GM23338 (cell line): ENCODE measurements around the gene POLK. TPM values are rescaled to one million over a fixed set of nuclear protein-coding genes. Genes with fewer than 3 reads are reported as not detected.

Experiments used
- ATAC-seq: fragments of 200-7000 bp; cut with Tn5 transposase; 3 replicates; pipeline ENCODE4 v1.9.1; 2020
- DNase-seq: peaks from one replicate; pipeline ENCODE4 v3.0.0-alpha.2; 2015; ENCODE audit warnings: low spot score
- H2AFZ ChIP-seq: fragments of 200-600 bp; sonication (generic); 2 replicates; pipeline ENCODE4 v1.8.0; 2016; ENCODE audit warnings: antibody characterized with exemption, mild to moderate bottlenecking, moderate library complexity
- H3F3A ChIP-seq: fragments of 200-600 bp; sonication (generic); replicated peaks from 2 replicates; pipeline ENCODE4 v1.8.0; 2017; ENCODE audit warnings: antibody characterized with exemption, mixed run types, low read depth
- H3K27ac ChIP-seq: fragments of 200-600 bp; sonication (generic); 2 replicates; pipeline ENCODE4 v1.6.1; 2016; ENCODE audit warnings: low read depth
- H3K27me3 ChIP-seq: fragments of 200-600 bp; sonication (generic); 2 replicates; pipeline ENCODE4 v1.8.0; 2016; ENCODE audit warnings: mild to moderate bottlenecking, mixed run types, moderate library complexity; ENCODE audit not compliant: insufficient read depth
- H3K36me3 ChIP-seq: fragments of 200-600 bp; sonication (generic); 2 replicates; pipeline ENCODE4 v1.8.0; 2016; ENCODE audit warnings: mild to moderate bottlenecking; ENCODE audit not compliant: insufficient read depth
- H3K4me1 ChIP-seq: fragments of 200-600 bp; sonication (generic); 2 replicates; pipeline ENCODE4 v1.8.0; 2016; ENCODE audit warnings: mild to moderate bottlenecking, moderate library complexity; ENCODE audit not compliant: insufficient read depth
- H3K4me2 ChIP-seq: fragments of 200-600 bp; sonication (generic); 2 replicates; pipeline ENCODE4 v1.7.1; 2017; ENCODE audit warnings: mixed run types
- H3K4me3 ChIP-seq: fragments of 200-600 bp; sonication (generic); 2 replicates; pipeline ENCODE4 v1.6.1; 2016; ENCODE audit warnings: mixed run types
- H3K79me2 ChIP-seq: fragments of 200-600 bp; sonication (generic); replicated peaks from 2 replicates; pipeline ENCODE4 v1.8.0; 2017; ENCODE audit warnings: mild to moderate bottlenecking; ENCODE audit not compliant: insufficient read depth
- H3K9me2 ChIP-seq: fragments of 200-600 bp; sonication (generic); 2 replicates; pipeline ENCODE4 v1.8.0; 2017; ENCODE audit not compliant: insufficient read depth
- H4K20me1 ChIP-seq: fragments of 200-600 bp; sonication (generic); replicated peaks from 2 replicates; pipeline ENCODE4 v1.8.0; 2017; ENCODE audit warnings: mild to moderate bottlenecking; ENCODE audit not compliant: insufficient read depth
- H3K27ac Mint-ChIP-seq: 2 replicates; pipeline ENCODE4 v1.8.0; 2020; ENCODE audit warnings: inconsistent platforms, mild to moderate bottlenecking, moderate library complexity, mixed read lengths
- H3K27me3 Mint-ChIP-seq: 3 replicates; pipeline ENCODE4 v1.8.0; 2022; ENCODE audit warnings: low read depth, mild to moderate bottlenecking, moderate library complexity, mixed read lengths, inconsistent platforms; ENCODE audit not compliant: insufficient read depth, poor library complexity
- H3K36me3 Mint-ChIP-seq: 3 replicates; pipeline ENCODE4 v1.8.0; 2021; ENCODE audit warnings: low read depth, mild to moderate bottlenecking, inconsistent platforms, moderate library complexity, mixed read lengths
- H3K4me1 Mint-ChIP-seq: 3 replicates; pipeline ENCODE4 v1.8.0; 2020; ENCODE audit warnings: mild to moderate bottlenecking, inconsistent platforms, mixed read lengths
- H3K4me3 Mint-ChIP-seq: 3 replicates; pipeline ENCODE4 v1.8.0; 2021; ENCODE audit warnings: moderate library complexity, mild to moderate bottlenecking, inconsistent platforms, mixed read lengths
- H3K9me3 Mint-ChIP-seq: 3 replicates; pipeline ENCODE4 v1.8.0; 2020; ENCODE audit warnings: moderate library complexity, mild to moderate bottlenecking, inconsistent platforms, mixed read lengths
- CREB1 ChIP-seq: fragments of 250-450 bp; sonication (Bioruptor Pico); IDR thresholded peaks from 2 replicates; pipeline ENCODE4 v1.5.0; 2020; ENCODE audit warnings: low read depth, mild to moderate bottlenecking, moderate library complexity
- CTCF ChIP-seq, 2 experiments: fragments of 200-600 bp in 1 of 2; sonication (generic) in 1 of 2; conservative IDR thresholded peaks; 2 replicates each; pipeline versions ENCODE4 v1.5.1 to v1.6.1; 2016 to 2017; ENCODE audit warnings: antibody characterized with exemption in 2 of 2, low read depth in 2 of 2, mild to moderate bottlenecking in 2 of 2, moderate library complexity in 1 of 2
- ETS1 ChIP-seq: IDR thresholded peaks from 2 replicates; pipeline ENCODE4 v1.6.1; 2016; ENCODE audit warnings: antibody characterized with exemption
- EZH2 ChIP-seq: fragments of 200-600 bp; sonication (generic); IDR thresholded peaks from one replicate; pipeline ENCODE4 v1.8.0; 2017; ENCODE audit warnings: antibody characterized with exemption, mild to moderate bottlenecking, low read depth; ENCODE audit not compliant: unreplicated experiment
- EZH2phosphoT487 ChIP-seq: fragments of 200-600 bp; sonication (generic); IDR thresholded peaks from one replicate; pipeline ENCODE4 v1.8.1; 2018; ENCODE audit warnings: antibody characterized with exemption; ENCODE audit not compliant: unreplicated experiment
- JUNB ChIP-seq: IDR thresholded peaks from one replicate; pipeline ENCODE4 v1.6.1; 2016; ENCODE audit warnings: antibody characterized with exemption; ENCODE audit not compliant: unreplicated experiment
- NANOG ChIP-seq: IDR thresholded peaks from 2 replicates; pipeline ENCODE4 v1.6.1; 2016; ENCODE audit warnings: antibody characterized with exemption, borderline replicate concordance
- POLR2AphosphoS5 ChIP-seq: IDR thresholded peaks from 2 replicates; pipeline ENCODE4 v1.6.1; 2016; ENCODE audit warnings: antibody characterized with exemption, low read depth
- REST ChIP-seq: IDR thresholded peaks from one replicate; pipeline ENCODE4 v1.6.1; 2018; ENCODE audit warnings: antibody characterized with exemption; ENCODE audit not compliant: unreplicated experiment
- STAT1 ChIP-seq: IDR thresholded peaks from one replicate; pipeline ENCODE4 v1.6.1; 2016; ENCODE audit warnings: antibody characterized with exemption; ENCODE audit not compliant: unreplicated experiment
- ZNF114 ChIP-seq: fragments of 250-450 bp; sonication (Bioruptor Pico); IDR thresholded peaks from 2 replicates; pipeline ENCODE4 v1.5.0; 2020; ENCODE audit warnings: mild to moderate bottlenecking, moderate library complexity
- ZNF331 ChIP-seq: fragments of 250-450 bp; sonication (Bioruptor Pico); IDR thresholded peaks from 2 replicates; pipeline ENCODE4 v1.5.0; 2020; ENCODE audit warnings: low read depth, mild to moderate bottlenecking, moderate library complexity
- ZNF462 ChIP-seq: fragments of 250-450 bp; sonication (Bioruptor Pico); IDR thresholded peaks from 2 replicates; pipeline ENCODE4 v1.5.0; 2020; ENCODE audit warnings: mild to moderate bottlenecking, moderate library complexity
- polyA plus RNA-seq: library from polyadenylated mRNA; unstranded; fragments of >200 nt; fragmentation: Nextera tagmentation; extraction: Ambion mirVana; gene quantifications from 2 replicates; pipeline ENCODE4 v1.2.1, GENCODE V29; 2016
- total RNA-seq: library from RNA; depleted of rRNA; stranded (reverse); fragments of >200 nt; shearing (Covaris generic); gene quantifications from 2 replicates; pipeline ENCODE4 v1.2.3, GENCODE V29; 2014

The POLK gene
- total and polyA plus RNA-seq, 2 experiments from 2014 or later: 6.3 to 14.5 TPM

GRCh38 chr5:75472973-75473372 is 38.7 kb upstream of the POLK start (continued):
- no peak for TF ChIP-seq REST
- TF ChIP-seq ZNF331 (CRISPR knock-in tag): no peak
- TF ChIP-seq JUNB: no peak
- no peak for TF ChIP-seq POLR2AphosphoS5
- no peak for TF ChIP-seq EZH2phosphoT487
- no peak for TF ChIP-seq STAT1
- TF ChIP-seq CREB1 (CRISPR knock-in tag): no peak

- peaks cover 46% of the 10 kb centered on the region for H3K79me2 ChIP-seq
- H3K4me1 Mint-ChIP-seq: peaks cover 33% of the 10 kb centered on the region
- TF ChIP-seq ETS1: no peak
- TF ChIP-seq ZNF462: no peak
- no peak for TF ChIP-seq NANOG
- no peak for TF ChIP-seq CREB1 (CRISPR knock-in tag)
- no peak for TF ChIP-seq EZH2
- no peak for TF ChIP-seq STAT1
- TF ChIP-seq POLR2AphosphoS5: no peak
- no peak for TF ChIP-seq ZNF331 (CRISPR knock-in tag)
- TF ChIP-seq JUNB: no peak
- no peak for TF ChIP-seq EZH2phosphoT487
- TF ChIP-seq ZNF114 (CRISPR knock-in tag): no peak
- TF ChIP-seq CTCF (conservative IDR thresholded peaks at IDR 0.05; ENCODE audit: low read depth in 2 of 2): no peak
These were observed 38.2 kb upstream of the POLK start for GRCh38 chr5:75473463-75473862.

More at GRCh38 chr5:75473463-75473862, 38.2 kb upstream of the POLK start:
- no peak overlapping the region for H3K27ac Mint-ChIP-seq
- Histone ChIP-seq H4K20me1 (no peaks in the 10 kb centered on the region), H3K4me3 (no peak overlapping the region), H3K27me3 (no peaks in the 10 kb centered on the region), H3K4me2 (no peak overlapping the region), H3K36me3 (no peaks in the 10 kb centered on the region), H3K27ac (no peak overlapping the region), H3K4me1 (peaks cover 33% of the 10 kb centered on the region), H3F3A (no peaks in the 10 kb centered on the region), H2AFZ (no peak overlapping the region), H3K9me2 (no peaks in the 10 kb centered on the region)
- DNase-seq: no peak
- ATAC-seq: no peak
- H3K9me3 Mint-ChIP-seq: peaks cover 4% of the 10 kb centered on the region; the same call in 2 of the 3 replicates
- peaks cover 9% of the 10 kb centered on the region; the same call in 2 of the 3 replicates for H3K36me3 Mint-ChIP-seq
- H3K27me3 Mint-ChIP-seq: peaks cover 3% of the 10 kb centered on the region
- H3K4me3 Mint-ChIP-seq: no peak overlapping the region
